MG63 (cell line): ENCODE data around the gene CREB5. TPM values are rescaled to one million over a fixed set of nuclear protein-coding genes. Genes with fewer than 3 reads are reported as not detected.
"Not testable (repeated sequence)": the region's sequence is repeated elsewhere in the genome, so short reads cannot be mapped to it uniquely, and the experiment has no call there.

Experiments used
- DNase-seq: peaks from one replicate; pipeline ENCODE4 v3.0.0-alpha.2; 2020
- H3K27me3 ChIP-seq: fragments of 250-450 bp; sonication (Bioruptor Pico); 2 replicates; pipeline ENCODE4 v1.5.1; 2020; ENCODE audit warnings: mild to moderate bottlenecking, moderate library complexity
- H3K36me3 ChIP-seq: fragments of 250-450 bp; sonication (Bioruptor Pico); 2 replicates; pipeline ENCODE4 v1.5.1; 2020; ENCODE audit warnings: mild to moderate bottlenecking, moderate library complexity
- H3K4me3 ChIP-seq: fragments of 250-450 bp; sonication (Bioruptor Pico); 2 replicates; pipeline ENCODE4 v1.5.1; 2020; ENCODE audit warnings: mild to moderate bottlenecking, moderate library complexity
- H3K9me3 ChIP-seq: fragments of 250-450 bp; sonication (Bioruptor Pico); 2 replicates; pipeline ENCODE4 v1.5.1; 2020; ENCODE audit warnings: mild to moderate bottlenecking, moderate library complexity
- total RNA-seq: library from RNA; depleted of rRNA; stranded (reverse); fragments of >200 nt; shearing (Covaris generic); gene quantifications from 2 replicates; pipeline ENCODE4 v1.2.3, GENCODE V29; 2014; ENCODE audit warnings: low replicate concordance

The CREB5 gene
- total RNA-seq, 1 experiment from 2014 or later = 19.4 TPM

DNA sequence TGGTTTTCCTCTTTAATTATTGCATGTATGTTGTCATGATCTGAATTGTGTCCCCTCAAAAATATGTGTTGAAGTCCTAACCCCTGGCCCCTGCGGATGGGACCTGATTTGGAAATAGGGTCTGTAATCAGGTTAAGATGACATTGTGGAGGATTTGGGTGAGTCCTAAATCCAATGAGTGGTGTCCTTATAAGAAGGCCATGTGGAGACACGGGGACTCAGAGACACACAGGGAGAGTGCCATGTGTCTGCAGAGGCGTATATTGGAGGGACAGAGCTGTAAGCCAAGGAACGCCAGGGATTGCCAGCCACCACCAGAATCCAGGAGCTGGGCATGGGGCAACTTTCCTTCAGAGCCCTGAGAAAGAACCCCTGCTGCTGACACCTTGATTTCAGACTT is 171.9 kb downstream of the CREB5 start:
- Histone ChIP-seq H3K4me3 (no peak overlapping the region), H3K27me3 (no peaks in the 10 kb centered on the region), H3K36me3 (peaks cover 12% of the 10 kb centered on the region), H3K9me3 (no peaks in the 10 kb centered on the region)
- DNase-seq = no peak

- DNase-seq = peak; percentile 63
- Histone ChIP-seq H3K4me3 (no peak overlapping the region), H3K27me3 (no peaks in the 10 kb centered on the region), H3K9me3 (no peaks in the 10 kb centered on the region), H3K36me3 (peaks cover 3% of the 10 kb centered on the region)
These were observed 174.4 kb downstream of the CREB5 start for GRCh38 chr7:28586736-28587135.

GRCh38 chr7:28587211-28587610 is 174.9 kb downstream of the CREB5 start:
- Histone ChIP-seq H3K9me3 (no peaks in the 10 kb centered on the region), H3K27me3 (no peaks in the 10 kb centered on the region), H3K36me3 (peaks cover 3% of the 10 kb centered on the region), H3K4me3 (no peak overlapping the region)
- peak; percentile 45 for DNase-seq

DNA sequence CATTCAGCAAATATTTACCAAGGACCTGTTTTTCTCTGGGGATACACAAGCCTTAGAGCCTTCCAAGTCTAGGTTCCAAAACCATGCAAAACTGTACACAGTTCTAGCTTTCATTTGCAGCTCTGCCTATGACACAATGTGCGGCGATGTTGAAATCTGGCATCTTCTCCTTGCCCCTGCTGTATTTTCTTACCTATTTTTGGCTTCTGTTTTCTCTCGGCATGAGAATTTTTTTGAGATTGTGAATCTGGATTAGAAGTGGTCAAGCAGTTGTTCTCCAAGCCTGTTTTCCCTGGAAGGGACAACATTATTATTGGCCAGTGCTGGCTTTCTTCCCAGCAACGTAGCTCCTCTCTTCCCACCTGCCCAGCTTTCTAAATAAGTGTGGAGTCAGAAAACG is 176.3 kb downstream of the CREB5 start:
- H3K27me3 ChIP-seq = no peaks in the 10 kb centered on the region
- H3K9me3 ChIP-seq = no peaks in the 10 kb centered on the region
- H3K36me3 ChIP-seq = peaks cover 3% of the 10 kb centered on the region
- H3K4me3 ChIP-seq = no peak overlapping the region
- no peak for DNase-seq

DNA sequence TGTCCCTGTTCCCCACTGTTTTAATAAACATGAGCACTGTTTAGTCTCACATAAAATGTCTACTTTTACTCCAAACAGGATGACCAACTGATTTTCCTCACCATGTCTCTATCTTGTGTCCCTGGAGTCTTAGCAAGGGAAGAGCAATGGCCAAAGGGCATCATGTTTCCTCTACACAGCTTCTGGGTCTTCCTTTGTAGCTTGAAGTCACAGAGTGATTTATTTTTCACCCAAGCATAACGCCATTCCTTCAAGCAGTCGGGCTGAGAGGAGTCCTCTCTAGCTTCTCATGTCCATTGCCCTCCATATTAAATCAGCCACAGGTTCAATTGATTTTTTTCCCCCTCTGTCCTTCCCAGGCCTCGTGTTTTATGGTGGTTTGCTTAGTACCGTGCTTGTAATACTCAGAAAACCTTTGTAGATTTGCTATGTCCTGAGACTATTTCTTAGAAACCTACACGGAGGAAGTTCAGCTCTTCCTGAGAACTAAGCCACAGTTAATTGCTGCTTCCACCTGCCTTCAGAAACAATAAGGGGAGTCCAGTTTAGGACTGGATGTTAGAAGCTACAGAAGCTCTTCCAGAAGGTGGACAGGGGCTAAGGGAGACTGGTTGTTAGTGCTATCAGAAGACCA is 178.8 kb downstream of the CREB5 start:
- Histone ChIP-seq H3K27me3 (no peaks in the 10 kb centered on the region), H3K9me3 (no peaks in the 10 kb centered on the region), H3K36me3 (peaks cover 3% of the 10 kb centered on the region), H3K4me3 (no peak overlapping the region)
- no peak for DNase-seq

GRCh38 chr7:28591725-28592349 is 179.5 kb downstream of the CREB5 start:
- no peaks in the 10 kb centered on the region for H3K27me3 ChIP-seq
- DNase-seq = no peak
- peaks cover 3% of the 10 kb centered on the region for H3K36me3 ChIP-seq
- H3K4me3 ChIP-seq = no peak overlapping the region
- H3K9me3 ChIP-seq = no peaks in the 10 kb centered on the region

DNA sequence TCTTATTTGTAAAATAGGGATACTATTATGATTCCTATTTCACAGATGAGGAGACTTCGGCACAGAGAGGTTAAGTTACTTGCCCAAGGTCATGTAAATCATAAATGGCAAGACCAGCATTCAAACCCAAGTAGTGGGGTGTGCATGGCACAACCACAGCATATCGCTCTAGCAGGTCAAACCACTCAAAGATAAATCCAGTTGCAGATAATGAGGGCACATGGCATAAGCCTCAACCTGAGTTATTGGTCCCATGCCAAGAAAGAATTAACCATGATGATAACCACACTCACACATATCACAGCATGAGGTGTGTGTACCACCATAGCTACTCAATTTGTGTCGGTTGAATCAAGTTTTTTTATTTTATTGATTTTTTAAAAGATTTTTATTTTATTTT is 180.5 kb downstream of the CREB5 start:
- Histone ChIP-seq H3K27me3 (no peaks in the 10 kb centered on the region), H3K4me3 (no peak overlapping the region), H3K9me3 (no peaks in the 10 kb centered on the region), H3K36me3 (peaks cover 3% of the 10 kb centered on the region)
- no peak for DNase-seq

- H3K9me3 ChIP-seq = no peaks in the 10 kb centered on the region
- no peaks in the 10 kb centered on the region for H3K36me3 ChIP-seq
- H3K4me3 ChIP-seq = no peak overlapping the region
- no peak for DNase-seq
- no peaks in the 10 kb centered on the region for H3K27me3 ChIP-seq
These were observed 182.8 kb downstream of the CREB5 start for GRCh38 chr7:28595076-28595475.

DNA sequence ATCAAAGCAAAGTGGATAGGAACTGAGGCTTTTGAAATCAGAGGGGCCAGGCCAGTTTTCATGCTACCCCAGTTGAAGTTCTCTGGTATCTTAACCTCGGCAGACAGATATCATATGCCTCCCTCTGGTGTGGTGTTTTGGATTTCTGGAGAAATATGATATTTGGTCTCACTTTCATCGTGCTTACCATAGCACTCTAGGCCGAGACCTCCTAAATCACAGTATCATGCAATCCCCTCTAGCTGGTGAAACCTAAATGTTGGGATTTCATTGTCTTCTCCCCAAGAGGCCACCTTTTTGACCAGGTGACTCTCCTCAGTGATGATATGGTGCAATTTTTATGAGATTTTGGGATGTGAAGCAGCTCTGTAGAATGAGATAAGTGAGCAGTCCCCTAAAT is 183.5 kb downstream of the CREB5 start:
- no peaks in the 10 kb centered on the region for H3K27me3 ChIP-seq
- H3K36me3 ChIP-seq = no peaks in the 10 kb centered on the region
- no peaks in the 10 kb centered on the region for H3K9me3 ChIP-seq
- no peak overlapping the region for H3K4me3 ChIP-seq
- no peak for DNase-seq

DNA sequence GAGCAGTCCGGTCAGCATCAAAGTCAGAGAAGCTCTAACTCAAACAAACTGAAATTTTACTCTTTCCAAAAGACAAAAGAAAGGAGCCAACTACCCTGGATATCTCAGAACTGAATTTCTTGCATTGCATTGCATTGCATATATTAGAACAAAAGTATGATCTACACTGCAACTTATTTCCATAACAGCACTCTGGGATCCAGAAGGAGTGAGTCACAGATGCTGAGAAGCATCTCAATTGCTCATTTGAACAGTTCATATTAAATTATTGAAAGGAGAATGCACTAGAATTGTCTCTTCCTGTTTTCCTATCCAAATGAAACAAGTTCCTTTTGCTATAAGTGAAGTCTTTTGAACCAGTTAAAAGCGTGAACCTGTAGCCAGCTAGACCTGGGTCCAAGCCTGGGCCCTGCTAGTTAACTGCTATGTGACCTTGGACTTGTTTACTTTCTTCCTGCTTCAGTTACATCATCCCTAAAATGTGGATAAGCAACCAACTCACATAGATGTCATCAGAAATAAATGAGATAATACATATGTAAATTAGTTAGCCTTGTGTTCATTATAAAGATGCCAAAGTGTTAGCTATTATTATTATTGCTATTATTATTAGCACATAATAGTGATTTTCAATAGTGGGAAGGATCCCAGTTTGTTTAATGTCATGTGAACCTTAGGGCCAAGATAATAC is 184.1 kb downstream of the CREB5 start:
- no peaks in the 10 kb centered on the region for H3K36me3 ChIP-seq
- H3K27me3 ChIP-seq = no peaks in the 10 kb centered on the region
- no peak for DNase-seq
- no peaks in the 10 kb centered on the region for H3K9me3 ChIP-seq
- no peak overlapping the region for H3K4me3 ChIP-seq

- Histone ChIP-seq H3K9me3 (peaks cover 2% of the 10 kb centered on the region; the same call in 1 of the 2 replicates), H3K27me3 (no peaks in the 10 kb centered on the region), H3K4me3 (no peak overlapping the region), H3K36me3 (no peaks in the 10 kb centered on the region)
- DNase-seq = no peak
These were observed 185.0 kb downstream of the CREB5 start for GRCh38 chr7:28597284-28597683.

GRCh38 chr7:28598037-28598436 is 185.7 kb downstream of the CREB5 start:
- H3K4me3 ChIP-seq, H3K9me3 ChIP-seq, DNase-seq, H3K27me3 ChIP-seq, H3K36me3 ChIP-seq: not testable (repeated sequence)

DNA sequence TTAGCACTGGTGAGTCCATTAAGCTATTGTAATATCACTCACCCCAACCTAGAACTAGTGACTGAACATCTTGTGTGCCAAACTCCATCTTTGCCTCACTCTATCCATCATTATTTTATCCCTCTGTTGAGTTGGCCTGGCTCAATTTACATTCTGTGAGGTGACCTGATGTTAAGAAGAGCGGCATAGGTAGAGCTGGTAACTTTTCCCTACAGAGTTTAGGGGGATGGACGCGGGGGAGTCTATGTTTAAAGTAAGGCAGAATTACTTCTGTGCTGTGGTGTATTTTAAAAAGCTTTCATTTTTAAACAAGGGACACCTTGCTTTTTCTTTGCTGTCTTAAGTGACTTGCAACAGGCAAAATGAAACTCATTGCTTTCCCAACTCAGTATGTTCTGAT is 186.3 kb downstream of the CREB5 start:
- Histone ChIP-seq H3K4me3 (no peak overlapping the region), H3K27me3 (no peaks in the 10 kb centered on the region), H3K36me3 (no peaks in the 10 kb centered on the region), H3K9me3 (peaks cover 2% of the 10 kb centered on the region; the same call in 1 of the 2 replicates)
- DNase-seq = no peak

GRCh38 chr7:28599411-28599810 is 187.1 kb downstream of the CREB5 start:
- Histone ChIP-seq H3K4me3 (no peak overlapping the region), H3K9me3 (peaks cover 2% of the 10 kb centered on the region; the same call in 1 of the 2 replicates), H3K27me3 (no peaks in the 10 kb centered on the region), H3K36me3 (no peaks in the 10 kb centered on the region)
- no peak for DNase-seq

GRCh38 chr7:28602282-28602681 is 190.0 kb downstream of the CREB5 start:
- Histone ChIP-seq H3K9me3 (peaks cover 2% of the 10 kb centered on the region; the same call in 1 of the 2 replicates), H3K27me3 (no peaks in the 10 kb centered on the region), H3K4me3 (no peak overlapping the region), H3K36me3 (peaks cover 4% of the 10 kb centered on the region; the same call in 1 of the 2 replicates)
- no peak for DNase-seq

DNA sequence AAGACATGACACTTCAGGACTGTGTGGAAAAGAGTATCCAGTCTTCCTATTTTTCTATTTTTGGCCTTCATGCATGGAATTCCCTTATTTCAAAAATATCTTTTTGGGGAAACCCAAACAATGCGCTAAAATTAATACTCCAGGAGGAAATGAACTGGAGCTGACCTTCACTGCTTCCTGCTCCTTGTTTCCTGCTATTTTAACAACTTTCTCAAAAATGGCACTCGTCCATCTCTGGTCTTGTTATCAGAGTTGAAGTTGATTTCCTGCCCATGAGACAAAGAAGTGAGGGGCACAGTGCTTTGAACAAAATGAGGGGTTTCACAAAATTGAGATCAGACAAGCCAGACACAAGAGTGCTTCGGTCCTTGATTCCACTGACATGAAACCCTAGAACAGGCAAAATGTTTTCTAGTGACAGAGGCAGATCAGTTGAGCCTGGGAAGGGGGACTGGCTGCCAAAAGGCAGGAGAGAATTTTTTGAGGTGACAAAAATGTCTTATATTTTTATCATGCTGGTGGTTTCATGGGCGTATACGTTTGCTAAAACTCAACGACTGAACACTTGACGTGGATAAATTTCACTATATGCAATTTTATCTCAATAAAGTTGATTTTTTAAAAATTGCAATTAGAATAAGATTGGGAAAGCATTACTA is 193.2 kb downstream of the CREB5 start:
- Histone ChIP-seq H3K9me3 (peaks cover 2% of the 10 kb centered on the region; the same call in 1 of the 2 replicates), H3K4me3 (no peak overlapping the region), H3K27me3 (no peaks in the 10 kb centered on the region), H3K36me3 (peaks cover 5% of the 10 kb centered on the region; the same call in 1 of the 2 replicates)
- no peak for DNase-seq

DNA sequence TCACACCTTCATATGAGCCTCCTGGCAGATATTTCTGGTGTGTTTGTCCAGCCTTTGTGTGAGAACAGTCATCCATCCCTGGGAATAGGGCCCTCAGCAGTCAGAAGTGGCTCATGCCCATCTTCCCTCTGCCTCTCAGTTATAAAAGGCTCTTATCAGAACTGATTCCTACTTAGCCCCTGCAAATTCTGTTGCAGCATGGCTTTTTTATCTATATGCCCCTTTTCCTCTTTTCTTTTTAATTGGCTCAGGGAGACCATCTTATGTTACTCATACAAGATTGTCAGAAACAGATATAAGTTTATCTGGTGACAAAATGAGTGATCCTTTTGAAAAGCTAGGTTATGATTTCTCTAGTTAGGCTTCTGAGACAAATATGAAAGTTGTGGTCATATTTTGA is 194.1 kb downstream of the CREB5 start:
- DNase-seq = no peak
- Histone ChIP-seq H3K9me3 (peaks cover 2% of the 10 kb centered on the region; the same call in 1 of the 2 replicates), H3K4me3 (no peak overlapping the region), H3K36me3 (peaks cover 5% of the 10 kb centered on the region; the same call in 1 of the 2 replicates), H3K27me3 (no peaks in the 10 kb centered on the region)
